GM13976 (cell line): ENCODE measurements around the gene IRAG1.

Experiments
- DNase-seq: peaks from one replicate; pipeline ENCODE4 v3.0.0; 2012; ENCODE audit warnings: low spot score
- in situ Hi-C: fragments of 300-500 bp; cut with MboI; formaldehyde crosslinking; loops from one replicate; pipeline ENCODE4 v1.12.0; 2022; ENCODE audit warnings: low sequenced_read_pairs, mixed read lengths, inconsistent platforms; ENCODE audit not compliant: unreplicated experiment
- TF ChIP-seq, protein P1 (sequence below): IDR thresholded peaks from 2 replicates; pipeline ENCODE4 v1.5.1; 2012; ENCODE audit warnings: borderline replicate concordance, mild to moderate bottlenecking; ENCODE audit not compliant: insufficient read depth; ENCODE audit errors: extremely low read depth, missing control alignments, control extremely low read depth

Gene IRAG1

DNA sequence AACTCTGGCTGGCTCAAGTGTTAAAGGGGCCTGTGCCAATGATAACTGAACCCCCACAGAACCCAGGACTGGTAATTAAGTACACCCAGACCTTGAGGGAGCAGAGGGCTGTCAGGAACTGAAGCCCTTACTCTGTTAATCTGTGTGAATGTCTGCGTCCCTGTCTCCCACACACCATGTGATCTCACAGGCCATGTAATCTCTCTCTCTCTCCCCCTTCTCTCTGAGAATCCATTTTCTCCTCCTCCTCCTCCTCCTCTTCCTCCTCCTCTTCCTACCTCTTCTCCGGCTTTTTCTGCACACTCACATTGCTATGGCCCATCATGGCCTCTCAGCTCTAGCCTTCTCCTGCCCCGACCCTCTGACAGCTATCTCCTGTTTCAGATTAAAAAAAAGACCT is 14.6 kb upstream of the IRAG1 start:
- in situ Hi-C loops, result no loop called here
- TF ChIP-seq, protein P1, sequence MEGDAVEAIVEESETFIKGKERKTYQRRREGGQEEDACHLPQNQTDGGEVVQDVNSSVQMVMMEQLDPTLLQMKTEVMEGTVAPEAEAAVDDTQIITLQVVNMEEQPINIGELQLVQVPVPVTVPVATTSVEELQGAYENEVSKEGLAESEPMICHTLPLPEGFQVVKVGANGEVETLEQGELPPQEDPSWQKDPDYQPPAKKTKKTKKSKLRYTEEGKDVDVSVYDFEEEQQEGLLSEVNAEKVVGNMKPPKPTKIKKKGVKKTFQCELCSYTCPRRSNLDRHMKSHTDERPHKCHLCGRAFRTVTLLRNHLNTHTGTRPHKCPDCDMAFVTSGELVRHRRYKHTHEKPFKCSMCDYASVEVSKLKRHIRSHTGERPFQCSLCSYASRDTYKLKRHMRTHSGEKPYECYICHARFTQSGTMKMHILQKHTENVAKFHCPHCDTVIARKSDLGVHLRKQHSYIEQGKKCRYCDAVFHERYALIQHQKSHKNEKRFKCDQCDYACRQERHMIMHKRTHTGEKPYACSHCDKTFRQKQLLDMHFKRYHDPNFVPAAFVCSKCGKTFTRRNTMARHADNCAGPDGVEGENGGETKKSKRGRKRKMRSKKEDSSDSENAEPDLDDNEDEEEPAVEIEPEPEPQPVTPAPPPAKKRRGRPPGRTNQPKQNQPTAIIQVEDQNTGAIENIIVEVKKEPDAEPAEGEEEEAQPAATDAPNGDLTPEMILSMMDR, result no peak
- no peak for DNase-seq

DNA sequence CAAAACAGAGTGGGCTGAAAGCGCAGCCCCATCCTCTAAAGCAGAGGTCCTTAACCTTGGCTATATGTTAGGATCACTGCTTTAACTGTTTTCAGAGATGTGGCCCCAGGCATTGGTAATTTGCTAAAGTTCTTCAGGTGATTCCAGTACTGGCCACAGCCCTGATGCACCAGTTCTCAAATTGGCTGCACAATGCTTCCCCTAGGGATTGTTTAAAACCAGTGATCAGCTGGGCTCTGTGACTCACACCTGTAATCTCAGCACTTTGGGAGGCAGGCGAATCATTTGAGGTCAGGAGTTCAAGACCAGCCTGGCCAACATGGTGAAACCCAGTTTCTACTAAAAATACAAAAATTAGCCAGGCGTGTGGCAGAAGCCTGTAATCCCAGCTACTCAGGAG is 8.4 kb upstream of the IRAG1 start:
- in situ Hi-C loops, result no loop called here
- no peak for DNase-seq

DNA sequence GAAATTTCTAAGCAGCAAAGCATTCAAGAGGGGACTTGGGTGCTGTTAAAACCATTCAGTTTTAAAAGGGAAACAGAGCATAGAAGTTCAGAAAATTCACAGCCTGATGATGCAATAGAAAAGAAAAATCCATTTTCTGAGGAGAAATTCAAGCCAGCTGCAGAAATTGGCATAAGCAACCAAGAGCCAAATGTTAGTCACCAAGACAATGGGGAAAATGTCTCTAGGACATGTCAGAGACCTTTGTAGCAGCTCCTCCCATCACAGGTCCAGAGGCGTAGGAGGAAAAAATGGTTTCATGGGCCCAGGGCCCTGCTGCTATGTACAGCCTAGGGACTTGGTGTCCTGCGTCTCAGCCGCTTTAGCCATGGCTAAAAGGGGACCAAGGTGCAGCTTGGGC is 5.5 kb upstream of the IRAG1 start:
- TF ChIP-seq, protein P1, result no peak
- in situ Hi-C loops, result no loop called here
- no peak for DNase-seq

More for the DNA sequence above, 8.4 kb upstream of the IRAG1 start:
- TF ChIP-seq, protein P1, result no peak

DNA sequence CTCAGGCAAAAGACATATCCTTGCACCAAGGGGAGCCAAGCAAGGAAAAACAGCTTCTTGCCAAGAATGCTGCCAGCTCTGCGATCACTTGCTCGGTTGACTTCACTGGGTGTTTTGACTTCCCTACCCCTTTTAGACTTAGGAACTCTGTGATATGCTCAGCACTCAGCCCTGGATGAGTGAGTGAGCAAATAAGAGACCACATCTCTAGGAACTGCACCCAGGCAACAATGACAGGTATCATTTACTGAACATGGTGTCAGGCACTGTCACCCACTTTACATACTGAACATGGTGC is 3.7 kb upstream of the IRAG1 start:
- in situ Hi-C loops, result no loop called here
- TF ChIP-seq, protein P1, result no peak
- no peak for DNase-seq

DNA sequence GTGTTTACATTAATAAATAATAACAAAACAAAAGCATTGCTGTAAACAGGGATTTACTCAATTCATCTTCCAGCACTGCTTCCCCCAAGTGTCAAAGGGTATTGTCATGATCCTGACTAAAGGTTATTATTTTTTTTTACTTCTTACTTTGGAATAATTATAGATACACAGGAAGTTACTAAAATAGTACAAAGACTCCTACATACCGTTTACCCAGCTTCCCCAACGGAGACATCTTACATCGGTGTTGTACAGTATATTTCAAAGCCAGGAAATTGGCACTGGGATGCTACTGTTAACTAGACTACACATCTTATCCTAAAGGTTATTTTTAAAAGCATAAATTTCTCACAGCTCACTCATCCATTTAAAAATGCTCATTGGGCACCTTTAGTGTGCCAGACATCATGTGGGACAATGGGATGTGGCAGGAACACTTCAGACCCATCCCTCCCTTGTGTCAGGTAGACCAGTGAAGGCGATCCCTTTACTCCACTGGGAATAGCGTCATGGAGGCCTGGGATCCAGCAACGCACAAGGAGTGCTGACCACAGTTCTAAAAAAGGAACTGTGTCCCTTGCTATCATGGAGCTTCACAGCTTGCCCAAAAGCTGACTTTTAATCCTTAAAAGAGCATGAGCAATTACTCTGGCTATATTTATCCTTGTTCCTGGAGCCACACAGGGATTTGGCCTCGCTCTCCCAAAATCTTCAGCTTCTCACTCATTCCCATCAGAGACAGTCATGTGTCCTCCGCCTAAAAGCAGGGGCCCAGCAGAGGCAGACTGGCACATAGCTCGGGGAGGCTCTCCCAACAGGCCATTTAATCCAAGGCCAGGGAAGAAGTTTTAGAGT is 3.1 kb upstream of the IRAG1 start:
- TF ChIP-seq, protein P1, result no peak
- no peak for DNase-seq
- in situ Hi-C loops, result no loop called here

DNA sequence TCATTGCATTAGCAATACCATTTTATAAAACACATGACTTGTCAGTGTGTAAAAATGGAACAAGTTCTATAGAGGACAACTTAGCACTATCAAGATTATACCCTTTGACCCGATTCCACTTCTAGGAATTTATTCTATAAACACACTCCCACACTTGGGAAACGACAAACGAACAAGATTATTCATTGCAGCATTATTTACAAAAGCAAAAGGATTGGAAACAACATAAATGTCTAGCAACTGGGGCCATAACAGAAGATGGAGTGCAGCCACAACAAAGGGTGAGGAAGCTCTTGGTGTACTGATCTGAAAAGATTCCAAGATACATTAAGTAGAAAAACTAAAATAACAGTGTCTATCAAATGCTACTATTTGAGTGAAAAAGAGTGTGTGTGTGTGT is 2.3 kb upstream of the IRAG1 start:
- in situ Hi-C loops, result no loop called here

More for the DNA sequence above, 2.3 kb upstream of the IRAG1 start:
- TF ChIP-seq, protein P1, result no peak
- DNase-seq, result no peak
